GM21515 (cell line): ENCODE measurements around the gene GABBR2.

Experiments used
- ATAC-seq: cut with Tn5 transposase; IDR thresholded peaks from one replicate; pipeline ENCODE4 v1.9.1; 2021; ENCODE audit not compliant: unreplicated experiment

The GABBR2 gene

DNA sequence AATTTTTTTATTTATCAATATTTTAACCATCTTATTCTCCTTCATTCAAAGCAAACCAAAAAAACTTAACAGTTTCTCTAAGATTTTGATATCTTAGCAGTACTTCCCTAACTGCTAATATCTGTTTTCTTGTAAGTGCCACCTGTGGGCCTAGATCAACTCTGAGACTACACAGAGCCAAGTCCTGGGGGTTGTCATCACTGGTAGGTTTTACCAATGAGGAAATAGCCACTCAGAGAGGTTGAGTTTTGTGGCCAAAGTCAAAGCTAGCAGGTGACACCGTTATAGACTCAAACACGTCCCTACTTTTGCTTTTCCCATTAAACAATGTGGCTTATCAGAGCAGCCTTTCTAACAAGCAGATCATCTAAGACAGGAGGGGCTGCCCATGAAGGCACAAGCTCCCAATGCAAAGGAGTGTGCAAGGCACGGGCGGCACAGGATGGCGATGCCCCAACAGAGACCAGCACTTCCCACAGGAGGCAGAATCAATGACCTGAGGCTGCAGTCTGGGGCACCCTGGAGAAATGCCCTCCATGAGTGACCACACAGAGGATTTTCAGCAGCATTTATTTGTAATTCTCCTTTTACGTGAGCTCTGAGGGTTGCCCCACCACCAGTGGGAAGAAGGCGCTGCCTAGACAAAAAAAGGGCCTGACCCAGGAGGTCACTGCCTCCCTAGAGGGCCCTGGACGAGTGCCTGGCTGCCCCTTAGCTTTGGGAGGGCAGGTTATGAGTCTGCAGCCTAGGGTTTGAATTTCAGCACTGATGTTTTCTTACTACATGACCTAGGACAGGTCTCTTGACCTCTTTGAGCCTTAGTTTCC, 460.7 kb downstream of the GABBR2 start:
- ATAC-seq, result no peak

DNA sequence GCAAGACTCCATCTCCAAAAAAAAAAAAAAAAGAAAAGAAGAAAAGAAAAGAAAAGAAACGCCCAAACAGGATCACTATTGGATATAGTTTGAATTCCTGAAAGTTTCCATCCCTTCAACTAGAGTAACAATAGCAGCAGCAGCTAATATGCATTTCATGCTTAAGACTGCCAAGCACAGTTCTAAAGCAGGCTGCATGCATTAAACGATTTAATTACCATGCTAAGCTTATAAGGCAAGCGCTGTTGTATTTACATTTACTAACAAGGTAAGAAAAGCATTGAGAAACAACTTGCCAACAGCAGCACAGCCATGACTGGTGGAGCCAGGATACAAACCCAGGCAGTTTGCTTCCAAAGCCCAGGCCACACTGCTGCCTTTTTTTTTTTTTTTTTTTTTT, 466.3 kb downstream of the GABBR2 start:
- no peak for ATAC-seq

DNA sequence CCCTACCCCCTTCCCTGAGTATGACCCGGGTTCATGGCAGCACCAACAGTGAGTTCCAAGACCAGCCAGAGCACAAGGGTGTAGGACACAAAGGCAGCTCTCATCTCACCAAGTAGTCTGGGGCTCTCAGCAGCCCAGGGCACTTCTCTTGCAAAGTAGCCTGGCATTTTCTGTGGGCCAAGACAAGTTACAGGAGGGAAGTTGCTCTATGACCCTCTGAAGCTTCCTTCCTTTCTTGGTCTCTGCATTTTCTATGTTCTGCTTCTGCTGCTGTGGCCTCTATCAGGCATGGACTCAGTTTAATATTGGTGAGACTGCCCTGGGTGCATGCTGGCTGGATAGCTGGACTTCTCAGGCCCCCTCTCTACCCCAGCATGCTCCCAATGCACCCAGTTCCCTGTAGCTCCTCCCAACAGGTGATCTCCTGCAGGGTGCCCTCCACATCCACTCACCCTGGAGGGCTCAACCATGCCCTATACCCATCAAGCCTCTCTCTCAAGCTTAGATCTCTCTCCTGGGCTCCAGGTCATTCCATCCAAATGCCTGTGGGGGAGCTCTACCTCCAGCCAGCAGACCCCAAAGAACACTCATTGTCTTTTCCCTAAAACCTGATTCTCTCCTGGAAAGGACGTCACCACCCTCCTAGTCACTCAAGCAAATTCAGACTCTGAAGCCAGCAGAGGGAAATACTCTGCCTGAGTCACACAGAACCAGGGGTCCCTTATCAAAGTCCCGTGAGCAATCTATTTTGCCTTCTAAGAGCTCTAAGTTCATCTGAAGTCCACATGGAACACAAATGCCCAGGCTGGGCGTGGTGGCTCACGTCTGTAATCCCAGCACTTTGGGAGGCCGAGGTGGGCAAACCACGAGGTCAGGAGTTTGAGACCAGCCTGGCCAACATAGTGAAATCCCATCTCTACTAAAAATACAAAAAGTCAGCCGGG, 467.1 kb downstream of the GABBR2 start:
- ATAC-seq, result no peak

DNA sequence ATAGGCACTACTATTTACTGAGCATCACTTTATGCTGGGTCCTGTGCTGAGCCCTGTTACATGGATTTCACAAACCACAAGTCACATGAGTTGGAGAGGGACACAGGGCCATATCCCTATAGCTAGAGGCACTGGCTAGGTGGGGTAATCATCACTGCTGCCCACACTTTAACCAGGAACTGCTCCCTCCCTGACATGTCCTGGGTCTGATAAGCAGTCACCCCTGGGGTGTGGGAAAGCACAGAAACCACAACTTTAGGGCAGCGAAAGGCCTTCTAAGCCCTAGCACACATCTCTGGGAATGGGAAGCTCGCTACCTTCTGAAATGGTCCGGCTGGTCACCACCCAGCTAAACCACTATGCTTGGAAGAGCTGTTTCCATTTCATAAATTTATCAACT, 468.3 kb downstream of the GABBR2 start:
- ATAC-seq, result no peak
